ENCODE results near the gene PPP2R5D.

The PPP2R5D gene

DNA sequence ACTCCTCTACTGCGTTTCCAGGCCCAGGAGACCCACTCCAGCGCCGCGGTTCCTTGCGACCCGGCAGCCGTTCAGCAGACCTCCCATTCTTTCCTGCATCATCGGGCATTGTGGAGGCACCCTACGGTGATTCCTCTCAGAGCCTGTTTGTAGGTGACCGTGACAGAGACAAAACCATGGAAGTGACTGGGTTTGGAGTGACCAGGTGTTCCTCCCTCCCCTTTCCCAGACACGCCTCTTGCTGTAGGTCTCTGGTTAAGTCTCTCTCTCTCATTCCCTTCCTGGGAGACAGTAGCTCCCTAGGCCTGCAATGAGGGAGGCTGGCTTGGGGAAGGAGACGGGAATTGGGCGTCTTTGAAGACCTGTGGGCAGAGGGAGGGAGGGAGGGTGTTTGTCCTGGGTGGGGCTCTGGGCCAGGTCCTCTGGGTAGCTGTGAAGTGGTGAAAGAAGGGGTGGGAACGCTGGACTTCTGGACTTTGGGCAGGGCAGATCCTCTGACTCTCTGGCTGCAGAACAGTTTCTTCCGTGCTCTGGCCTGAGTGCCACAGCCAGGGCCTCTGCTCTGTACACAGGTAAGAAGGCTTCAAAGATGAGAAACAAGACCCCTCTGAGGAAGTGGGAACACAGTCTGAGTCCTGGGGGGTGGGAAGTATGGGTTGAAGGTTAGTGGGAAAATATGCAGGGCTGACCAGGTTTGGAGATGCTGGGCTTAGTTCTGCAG is 75.8 kb downstream of the PPP2R5D start:
- no peak for DNase-seq

DNA sequence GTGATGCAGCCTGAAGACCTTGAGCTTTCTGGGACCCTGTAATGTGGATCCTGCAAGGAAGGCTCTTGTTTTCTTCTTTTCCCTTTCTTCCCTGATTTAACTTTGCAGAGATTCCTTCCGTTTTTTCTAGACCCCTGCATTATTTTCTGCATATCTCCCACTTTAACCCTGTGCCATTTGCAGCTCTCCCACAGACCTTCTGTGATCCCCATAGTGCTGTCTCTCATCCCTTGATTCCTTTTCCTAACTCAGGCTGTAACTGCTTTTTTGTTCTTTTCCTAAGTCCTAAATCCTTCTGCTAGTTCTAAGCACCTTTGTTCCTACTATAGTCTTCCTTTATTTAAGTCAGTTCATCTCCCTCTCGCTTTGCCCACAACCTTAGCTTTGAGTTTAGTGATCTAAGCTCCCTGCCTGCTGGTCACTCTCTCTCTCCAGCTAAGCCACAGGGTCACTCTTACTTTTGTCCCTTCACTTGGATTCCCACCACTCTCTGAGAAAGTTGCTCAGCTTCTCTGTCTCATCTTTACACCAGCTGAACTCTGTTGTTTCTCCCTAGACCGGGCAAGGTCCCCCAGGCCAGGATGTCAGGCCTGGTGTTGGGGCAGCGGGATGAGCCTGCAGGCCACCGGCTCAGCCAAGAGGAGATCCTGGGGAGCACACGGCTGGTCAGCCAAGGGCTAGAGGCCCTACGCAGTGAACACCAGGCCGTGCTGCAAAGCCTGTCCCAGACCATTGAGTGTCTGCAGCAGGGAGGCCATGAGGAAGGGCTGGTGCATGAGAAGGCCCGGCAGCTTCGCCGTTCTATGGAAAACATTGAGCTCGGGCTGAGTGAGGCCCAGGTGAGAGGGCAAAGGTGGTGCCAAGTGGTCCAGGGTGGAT is 76.6 kb downstream of the PPP2R5D start:
- DNase-seq, result no peak

- no peak for DNase-seq
Measured at GRCh38 chr6:43061861-43062260, 77.5 kb downstream of the PPP2R5D start.

All from activated T-cell treated with anti-CD3 and anti-CD28 coated beads, Interleukin-2, amount 50 U/mL, for 1 hour (primary cell).